Natural killer cell treated with Interleukin-12 subunit alpha and Interleukin-12 subunit beta and Interleukin-15 and Interleukin-18, amount 100 ng/mL, for 72 hours (primary cell): ENCODE measurements around the gene SIRPA. TPM values are rescaled to one million over a fixed set of nuclear protein-coding genes. Genes with fewer than 3 reads are reported as not detected.

Source experiments
- ATAC-seq, 2 donors: fragments of 150-1000 bp; cut with Tn5 transposase in 1 of 2; sonication (Bioruptor Pico), chemical (Tn5 transposase) in 1 of 2; 2 replicates each; pipeline ENCODE4 v1.10.0; 2021
- DNase-seq: peaks from one replicate; pipeline ENCODE4 v3.0.0; 2022; ENCODE audit warnings: low spot score
- H3K27ac Mint-ChIP-seq, 2 donors: 1 replicate in 1 of 2; 2 replicates in 1 of 2; pipeline ENCODE4 v1.8.0; 2022; ENCODE audit warnings: mixed read lengths in 2 of 2, mild to moderate bottlenecking in 1 of 2, moderate library complexity in 1 of 2
- H3K27me3 Mint-ChIP-seq, 2 donors: 1 replicate in 1 of 2; 2 replicates in 1 of 2; pipeline ENCODE4 v1.8.0; 2022; ENCODE audit warnings: mixed read lengths in 2 of 2
- H3K36me3 Mint-ChIP-seq: one replicate; pipeline ENCODE4 v1.8.0; 2022; ENCODE audit warnings: mixed read lengths
- H3K4me1 Mint-ChIP-seq, 2 donors: 1 replicate in 1 of 2; 2 replicates in 1 of 2; pipeline ENCODE4 v1.8.0; 2022; ENCODE audit warnings: low read depth in 2 of 2, mixed read lengths in 2 of 2, mild to moderate bottlenecking in 1 of 2
- H3K4me3 Mint-ChIP-seq: one replicate; pipeline ENCODE4 v1.8.0; 2022; ENCODE audit warnings: mixed read lengths
- H3K9me3 Mint-ChIP-seq: 2 replicates; pipeline ENCODE4 v1.8.0; 2022; ENCODE audit warnings: mixed read lengths
- total RNA-seq, 2 donors: library from RNA; stranded (reverse); gene quantifications; one replicate each; pipeline ENCODE4 v1.2.3, GENCODE V29; 2022

The SIRPA gene
- total RNA-seq, 2 donors from 2014 or later: 0.14 to 1.0 TPM

- Mint-ChIP-seq H3K4me3 (no peak overlapping the region), H3K27ac (no peak overlapping the region), H3K4me1 (no peaks in the 10 kb centered on the region), H3K9me3 (no peaks in the 10 kb centered on the region), H3K36me3 (no peaks in the 10 kb centered on the region), H3K27me3 (peaks cover 5 to 6% of the 10 kb centered on the region in 2 donors)
- ATAC-seq (no peak), DNase-seq (no peak)
These were observed 20.0 kb upstream of the SIRPA start for GRCh38 chr20:1875183-1875554.

DNA sequence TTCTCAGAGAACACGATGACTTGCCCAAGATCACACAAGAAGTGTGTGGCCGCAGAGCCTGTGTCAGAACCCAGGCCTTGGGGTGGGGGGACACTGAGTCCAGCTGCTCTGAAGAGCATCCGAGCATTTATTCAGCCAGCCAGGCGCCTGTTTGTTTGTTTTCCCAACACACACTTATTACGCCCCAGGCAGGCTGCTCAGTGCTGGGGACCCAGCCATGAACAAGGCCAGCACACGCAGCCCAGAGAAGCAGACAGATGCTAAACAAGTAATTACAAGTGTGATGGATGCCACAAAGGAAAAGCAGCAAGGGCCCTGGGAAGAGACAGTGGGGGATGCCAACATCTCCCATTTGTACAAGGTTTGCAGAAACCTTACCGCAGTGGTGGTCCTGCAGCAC lies 19.4 kb upstream of the SIRPA start:
- H3K4me3 Mint-ChIP-seq: no peak overlapping the region
- no peaks in the 10 kb centered on the region for H3K9me3 Mint-ChIP-seq
- H3K27ac Mint-ChIP-seq: no peak overlapping the region
- peaks cover 3% of the 10 kb centered on the region in 2 donors for H3K27me3 Mint-ChIP-seq
- ATAC-seq (no peak), DNase-seq (no peak)
- H3K36me3 Mint-ChIP-seq: no peaks in the 10 kb centered on the region
- H3K4me1 Mint-ChIP-seq: no peaks in the 10 kb centered on the region

DNA sequence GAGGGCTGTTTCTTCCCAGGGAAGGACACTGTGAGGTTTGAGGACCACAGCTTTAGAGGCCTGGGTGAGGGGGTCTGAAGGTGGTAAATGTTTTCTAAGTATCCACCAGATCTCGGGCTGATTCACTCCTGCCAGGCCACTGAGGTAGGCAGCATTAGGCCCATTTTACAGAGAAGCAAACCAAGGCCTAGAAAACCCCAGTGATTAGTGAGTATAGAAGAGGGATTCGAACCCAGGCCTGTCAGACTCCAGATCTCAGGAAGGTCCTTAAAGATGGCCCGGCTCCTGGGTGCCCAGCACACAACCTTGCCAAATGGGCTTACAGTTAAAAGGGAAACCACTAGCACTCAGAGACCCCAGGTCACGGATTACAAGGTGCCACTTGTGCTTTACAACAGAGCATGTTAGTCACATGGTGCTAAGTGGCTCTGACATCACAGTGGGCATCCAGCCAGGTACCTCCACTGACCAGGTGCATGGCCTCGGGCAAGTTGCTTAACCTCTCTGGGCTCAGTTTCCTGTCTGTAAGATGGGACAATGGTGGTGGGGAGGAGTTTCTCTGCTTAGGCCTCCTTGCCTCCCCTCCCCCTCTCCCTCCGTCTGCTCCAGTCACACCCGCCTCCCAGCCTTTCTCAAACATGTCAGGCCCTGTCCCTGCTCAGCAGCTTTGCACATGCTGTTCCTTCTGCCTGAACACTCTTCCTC lies 18.8 kb upstream of the SIRPA start:
- peaks cover 0 to 2% of the 10 kb centered on the region in 2 donors for H3K27me3 Mint-ChIP-seq
- no peak overlapping the region for H3K4me3 Mint-ChIP-seq
- no peaks in the 10 kb centered on the region for H3K9me3 Mint-ChIP-seq
- no peak for DNase-seq
- no peak overlapping the region for H3K27ac Mint-ChIP-seq
- no peaks in the 10 kb centered on the region for H3K36me3 Mint-ChIP-seq
- H3K4me1 Mint-ChIP-seq: no peaks in the 10 kb centered on the region
- no peak for ATAC-seq

DNA sequence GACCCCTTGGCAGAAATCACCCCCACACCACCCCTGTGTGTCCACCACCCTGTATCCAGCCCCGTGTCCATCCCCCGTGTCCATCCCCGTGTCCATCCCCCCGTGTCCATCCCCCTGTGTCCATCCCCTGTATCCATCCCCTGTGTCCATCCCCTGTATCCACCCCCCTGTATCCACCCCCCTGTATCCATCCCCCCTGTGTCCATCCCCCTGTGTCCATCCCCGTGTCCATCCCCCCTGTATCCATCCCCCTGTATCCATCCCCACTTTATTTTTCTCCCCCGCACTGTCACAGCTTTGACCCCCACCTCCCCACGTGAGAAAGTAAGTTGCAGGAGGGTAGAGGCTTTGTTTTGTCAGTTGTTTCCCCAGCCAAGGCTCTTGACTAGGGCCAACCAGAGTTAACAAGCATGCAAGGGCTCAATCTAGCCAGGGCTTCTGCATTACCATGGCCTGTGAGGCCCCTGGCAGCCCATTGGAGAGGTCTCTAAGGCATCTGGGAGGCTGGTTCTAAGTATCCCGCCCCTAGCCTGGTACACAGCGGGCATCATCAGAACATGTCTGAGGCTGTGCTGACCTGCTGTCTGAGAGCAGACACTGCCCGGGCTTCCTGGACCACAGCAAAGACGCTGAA lies 18.1 kb upstream of the SIRPA start:
- Mint-ChIP-seq H3K4me1 (no peaks in the 10 kb centered on the region), H3K27me3 (peaks cover 0 to 2% of the 10 kb centered on the region in 2 donors), H3K4me3 (no peak overlapping the region), H3K9me3 (no peaks in the 10 kb centered on the region), H3K27ac (no peak overlapping the region), H3K36me3 (no peaks in the 10 kb centered on the region)
- no peak for ATAC-seq
- no peak for DNase-seq

- Mint-ChIP-seq H3K9me3 (no peaks in the 10 kb centered on the region), H3K4me1 (no peaks in the 10 kb centered on the region), H3K27ac (no peak overlapping the region), H3K4me3 (no peak overlapping the region), H3K27me3 (peaks cover 0 to 6% of the 10 kb centered on the region in 2 donors), H3K36me3 (no peaks in the 10 kb centered on the region)
- DNase-seq (no peak), ATAC-seq (no peak)
These were observed 17.5 kb upstream of the SIRPA start for GRCh38 chr20:1877609-1878200.

DNA sequence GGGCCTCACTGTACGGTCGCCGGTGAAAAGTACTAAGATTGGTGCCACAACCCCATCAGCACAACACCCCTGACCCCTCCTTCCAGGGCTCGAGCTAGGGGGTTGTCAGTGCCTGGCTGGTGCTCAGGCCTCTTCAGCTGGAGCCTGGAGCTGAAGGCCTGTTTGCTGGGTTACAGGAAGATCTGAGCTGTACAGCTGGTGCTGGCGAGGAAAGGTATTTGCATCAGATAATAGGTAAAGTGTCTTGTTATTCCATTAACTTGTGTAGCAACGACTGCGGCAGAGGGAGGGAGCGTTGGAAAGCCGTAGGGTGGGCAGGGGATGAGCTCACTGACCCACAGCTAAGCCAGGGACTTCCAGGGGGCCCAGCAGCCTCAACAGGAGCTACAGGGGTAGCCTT lies 15.8 kb upstream of the SIRPA start:
- H3K27me3 Mint-ChIP-seq: peaks cover 6 to 10% of the 10 kb centered on the region in 2 donors
- H3K4me3 Mint-ChIP-seq: no peak overlapping the region
- no peaks in the 10 kb centered on the region for H3K36me3 Mint-ChIP-seq
- ATAC-seq: no peak
- no peak for DNase-seq
- H3K9me3 Mint-ChIP-seq: no peaks in the 10 kb centered on the region
- H3K27ac Mint-ChIP-seq: no peak overlapping the region
- no peaks in the 10 kb centered on the region for H3K4me1 Mint-ChIP-seq

DNA sequence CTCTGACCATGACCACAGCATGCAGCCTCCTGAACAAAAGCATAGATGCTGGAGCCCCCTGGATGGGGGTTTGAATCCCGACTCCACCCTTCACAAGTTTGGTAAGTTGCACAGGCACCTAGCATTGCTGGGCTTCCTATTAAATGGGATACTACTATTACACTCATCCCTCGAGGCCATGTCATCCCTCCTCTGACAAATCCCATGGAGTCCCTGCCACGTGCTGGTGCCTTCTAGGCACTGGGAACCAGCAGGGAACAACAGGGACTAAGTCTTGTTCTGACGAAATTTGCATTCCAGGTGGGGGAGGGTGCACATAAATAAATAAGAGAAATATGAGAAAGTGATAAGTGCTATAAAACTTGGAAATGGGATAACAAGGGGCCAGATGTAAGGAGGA lies 15.3 kb upstream of the SIRPA start:
- ATAC-seq: no peak
- Mint-ChIP-seq H3K4me3 (no peak overlapping the region), H3K27ac (no peak overlapping the region), H3K36me3 (no peaks in the 10 kb centered on the region), H3K27me3 (peaks cover 8 to 10% of the 10 kb centered on the region in 2 donors), H3K4me1 (no peaks in the 10 kb centered on the region), H3K9me3 (no peaks in the 10 kb centered on the region)
- DNase-seq: no peak

GRCh38 chr20:1880529-1881239 lies 14.5 kb upstream of the SIRPA start:
- Mint-ChIP-seq H3K27ac (no peak overlapping the region), H3K9me3 (no peaks in the 10 kb centered on the region), H3K4me1 (no peaks in the 10 kb centered on the region), H3K4me3 (no peak overlapping the region), H3K27me3 (peaks cover 9 to 10% of the 10 kb centered on the region in 2 donors), H3K36me3 (no peaks in the 10 kb centered on the region)
- ATAC-seq (no peak), DNase-seq (no peak)

GRCh38 chr20:1881240-1881835 lies 13.9 kb upstream of the SIRPA start:
- H3K9me3 Mint-ChIP-seq: no peaks in the 10 kb centered on the region
- H3K4me1 Mint-ChIP-seq: no peaks in the 10 kb centered on the region
- no peak for DNase-seq
- H3K36me3 Mint-ChIP-seq: no peaks in the 10 kb centered on the region
- no peak for ATAC-seq
- H3K4me3 Mint-ChIP-seq: no peak overlapping the region
- no peak overlapping the region for H3K27ac Mint-ChIP-seq
- H3K27me3 Mint-ChIP-seq: peaks cover 15 to 16% of the 10 kb centered on the region in 2 donors

- no peaks in the 10 kb centered on the region for H3K9me3 Mint-ChIP-seq
- no peak overlapping the region for H3K4me3 Mint-ChIP-seq
- ATAC-seq (no peak), DNase-seq (no peak)
- H3K27me3 Mint-ChIP-seq: peaks cover 16 to 18% of the 10 kb centered on the region in 2 donors
- H3K4me1 Mint-ChIP-seq: no peaks in the 10 kb centered on the region
- H3K27ac Mint-ChIP-seq: no peak overlapping the region
- no peaks in the 10 kb centered on the region for H3K36me3 Mint-ChIP-seq
These were observed 13.2 kb upstream of the SIRPA start for GRCh38 chr20:1882026-1882425.

DNA sequence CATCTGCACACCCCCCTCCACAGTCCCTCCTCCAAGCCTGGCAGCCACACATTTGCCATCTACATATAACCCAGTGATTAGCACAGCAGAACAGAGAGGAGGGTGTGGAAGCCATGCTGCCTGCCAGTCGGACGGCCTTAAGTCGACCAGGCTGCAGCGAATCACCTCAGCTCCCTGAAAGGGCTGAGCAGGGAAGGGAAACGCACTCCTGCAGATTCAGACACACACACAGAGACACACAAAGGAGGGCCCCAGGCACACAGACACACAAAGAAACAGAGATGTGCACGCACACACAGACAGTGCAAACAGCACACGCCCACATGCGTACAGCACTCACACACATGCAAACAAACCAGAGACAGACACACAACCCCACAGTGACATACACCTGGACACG lies 11.2 kb upstream of the SIRPA start:
- H3K27me3 Mint-ChIP-seq: peaks cover 28 to 33% of the 10 kb centered on the region in 2 donors
- H3K27ac Mint-ChIP-seq: no peak overlapping the region
- H3K36me3 Mint-ChIP-seq: no peaks in the 10 kb centered on the region
- no peaks in the 10 kb centered on the region for H3K9me3 Mint-ChIP-seq
- DNase-seq (no peak), ATAC-seq (no peak)
- no peaks in the 10 kb centered on the region for H3K4me1 Mint-ChIP-seq
- no peak overlapping the region for H3K4me3 Mint-ChIP-seq

- no peak overlapping the region for H3K27ac Mint-ChIP-seq
- ATAC-seq (no peak), DNase-seq (no peak)
- no peak overlapping the region for H3K4me3 Mint-ChIP-seq
- H3K36me3 Mint-ChIP-seq: no peaks in the 10 kb centered on the region
- no peaks in the 10 kb centered on the region for H3K9me3 Mint-ChIP-seq
- no peaks in the 10 kb centered on the region for H3K4me1 Mint-ChIP-seq
- peaks cover 28 to 33% of the 10 kb centered on the region in 2 donors for H3K27me3 Mint-ChIP-seq
These were observed 10.0 kb upstream of the SIRPA start for GRCh38 chr20:1885254-1885653.

DNA sequence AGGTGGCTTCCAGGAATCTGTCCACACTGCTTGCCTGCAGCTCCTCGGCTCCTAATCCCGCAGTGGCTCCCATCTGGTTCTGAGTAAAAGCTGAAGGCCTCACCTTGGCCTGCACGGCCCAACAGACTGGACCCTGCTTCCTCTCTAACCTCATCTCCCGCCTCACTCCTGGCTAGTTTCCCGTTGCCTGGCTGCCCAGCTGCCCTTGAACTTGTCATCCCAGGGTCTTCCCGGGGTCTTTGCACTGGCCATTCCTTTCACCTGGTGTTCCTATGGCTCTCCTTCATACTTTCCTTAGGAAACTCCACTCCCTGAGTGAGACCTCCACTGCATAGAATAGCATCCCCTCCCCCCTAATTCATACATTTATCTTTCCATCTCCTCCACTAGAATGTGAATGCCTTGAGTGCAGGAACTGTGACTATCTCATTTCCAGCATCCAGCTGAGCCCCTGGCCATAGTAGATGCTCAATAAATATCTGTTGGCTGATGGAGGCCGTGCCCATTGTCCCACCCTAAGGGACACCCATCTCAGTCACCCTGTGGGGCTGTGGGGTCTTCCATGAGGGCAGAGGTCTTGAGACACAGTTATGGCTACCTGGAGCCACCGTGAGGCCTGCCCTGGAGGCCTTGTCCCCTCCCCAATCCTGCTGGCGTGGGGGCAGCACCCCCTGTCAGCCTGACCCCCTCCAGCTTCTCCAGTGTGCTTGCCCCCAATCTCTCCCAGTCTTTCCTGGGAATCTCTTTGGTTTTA lies 9.1 kb upstream of the SIRPA start:
- no peak overlapping the region for H3K4me3 Mint-ChIP-seq
- peaks cover 28 to 33% of the 10 kb centered on the region in 2 donors for H3K27me3 Mint-ChIP-seq
- no peaks in the 10 kb centered on the region for H3K9me3 Mint-ChIP-seq
- no peak overlapping the region for H3K27ac Mint-ChIP-seq
- H3K4me1 Mint-ChIP-seq: no peaks in the 10 kb centered on the region
- no peaks in the 10 kb centered on the region for H3K36me3 Mint-ChIP-seq
- DNase-seq: no peak
- ATAC-seq: no peak
